ENCODE data around the gene TRNT1. TPM values are rescaled to one million over a fixed set of nuclear protein-coding genes. Genes with fewer than 3 reads are reported as not detected.

Gene TRNT1
- total and polyA plus RNA-seq, 2 of the 8 experiments (the other 6 are each of a cell fraction or from before 2014, with no cell fraction given), result 7.2 to 33.1 TPM

DNA sequence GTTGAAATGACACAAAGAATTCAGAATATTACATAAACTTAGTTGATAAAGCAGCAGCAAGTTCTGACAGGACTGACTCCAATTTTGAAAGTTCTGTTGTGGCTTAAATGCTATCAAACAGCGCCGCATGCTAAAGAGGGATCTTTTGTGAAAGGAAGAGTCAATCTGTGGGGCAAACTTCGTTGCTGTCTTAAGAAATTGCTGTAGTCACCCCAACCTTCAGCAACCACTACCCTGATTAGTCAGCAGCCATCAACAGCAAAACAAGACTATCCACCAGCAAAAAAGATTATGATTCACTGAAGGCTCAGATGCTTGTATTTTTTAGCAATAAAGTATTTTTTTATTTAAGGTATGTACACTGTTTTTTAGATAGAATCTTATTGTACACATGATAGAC is 38.5 kb downstream of the TRNT1 start:
- no peak overlapping the region for H3K18ac ChIP-seq (ENCODE audit: extremely low read depth, low read length)
- no peaks in the 10 kb centered on the region for H3K4me1 ChIP-seq (replicated peaks in 1 of 4; ENCODE audit: control insufficient read depth in 3 of 4, insufficient read depth in 4 of 4, low read length in 3 of 4)
- no peak overlapping the region for H4K91ac ChIP-seq (replicated peaks; ENCODE audit: insufficient read length, low read length)
- H4K20me1 ChIP-seq (replicated peaks in 1 of 2; ENCODE audit: control insufficient read depth in 1 of 2, insufficient read depth in 2 of 2, low read length in 2 of 2), result no peaks in the 10 kb centered on the region
- ChIA-PET CTCF (ENCODE audit: partially characterized antibody) (no interaction called here), POLR2A (ENCODE audit: partially characterized antibody) (no interaction called here)
- no peak overlapping the region for H3K4me3 ChIP-seq (ENCODE audit: extremely low read depth in 1 of 4, insufficient read depth in 2 of 4, low read depth in 3 of 4, low read length in 4 of 4)
- H3K36me3 ChIP-seq (ENCODE audit: control insufficient read depth in 2 of 4, insufficient read depth in 4 of 4, low read length in 3 of 4), result peaks cover 2 to 47% (median 17%) of the 10 kb centered on the region in 4 experiments; a peak in 7 of 8 replicates
- H3K79me1 ChIP-seq (ENCODE audit: low read depth, low read length), result no peaks in the 10 kb centered on the region
- no peak overlapping the region for H2BK12ac ChIP-seq (ENCODE audit: low read depth, low read length)
- FAIRE-seq (no peak), DNase-seq (ENCODE audit: low read depth in 1 of 2, low spot score in 2 of 2) (no peak)
- H2AK5ac ChIP-seq (ENCODE audit: low read depth, low read length), result no peak overlapping the region
- no peak overlapping the region for H3K14ac ChIP-seq (ENCODE audit: insufficient read length)
- no peak overlapping the region for H2BK20ac ChIP-seq (ENCODE audit: low read length)
- no peak overlapping the region for H3K27ac ChIP-seq (ENCODE audit: low read depth, low read length)
- TF ChIP-seq CREB1 (IDR thresholded peaks at IDR 0.05) (no peak), RFX5 (IDR thresholded peaks at IDR 0.05; ENCODE audit: borderline replicate concordance, low read depth, low read length) (no peak), SIX5 (IDR thresholded peaks at IDR 0.05; ENCODE audit: low read depth, low read length) (no peak), KDM5A (IDR thresholded peaks at IDR 0.05; ENCODE audit: low read length) (no peak), MAFK (IDR thresholded peaks at IDR 0.05; ENCODE audit: low read depth, low read length) (no peak), TCF12 (IDR thresholded peaks at IDR 0.05; ENCODE audit: low read depth, low read length) (no peak)
- TF ChIP-seq, protein P1, sequence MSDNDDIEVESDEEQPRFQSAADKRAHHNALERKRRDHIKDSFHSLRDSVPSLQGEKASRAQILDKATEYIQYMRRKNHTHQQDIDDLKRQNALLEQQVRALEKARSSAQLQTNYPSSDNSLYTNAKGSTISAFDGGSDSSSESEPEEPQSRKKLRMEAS (IDR thresholded peaks at IDR 0.05), result no peak
- H2BK120ac ChIP-seq (replicated peaks; ENCODE audit: low read depth, low read length), result no peak overlapping the region
- no peaks in the 10 kb centered on the region for H3K27me3 ChIP-seq (replicated peaks in 1 of 4; ENCODE audit: control insufficient read depth in 3 of 4, extremely low read depth in 1 of 4, insufficient read depth in 3 of 4, low read length in 3 of 4)
- H3K9ac ChIP-seq (replicated peaks in 1 of 4; ENCODE audit: extremely low read depth in 1 of 4, low read depth in 3 of 4, low read length in 3 of 4), result no peak overlapping the region
- no peak overlapping the region for H3K4me2 ChIP-seq (ENCODE audit: insufficient read depth in 1 of 2, low read depth in 2 of 2, low read length in 2 of 2)
- H2BK15ac ChIP-seq (ENCODE audit: low read length), result no peak overlapping the region
- no peak overlapping the region for H2AFZ ChIP-seq (ENCODE audit: low read length)
- H4K5ac ChIP-seq (ENCODE audit: insufficient read length, low read depth, low read length), result no peak overlapping the region
- H3K56ac ChIP-seq (replicated peaks; ENCODE audit: insufficient read length, low read depth, low read length), result no peak overlapping the region
- H3K23me2 ChIP-seq (ENCODE audit: low read depth, low read length), result no peaks in the 10 kb centered on the region
- H4K8ac ChIP-seq (ENCODE audit: extremely low read depth, insufficient read depth, low read length), result no peak overlapping the region
- H3K4ac ChIP-seq (replicated peaks; ENCODE audit: insufficient read length, low read depth, low read length), result no peak overlapping the region
- H2BK5ac ChIP-seq (ENCODE audit: low read depth, low read length), result no peak overlapping the region
- 65% methylated on average over 3 of the region's 3 CpGs; no CpG with 5 or more reads in 1 of the 2 experiments for WGBS, 2 experiments (ENCODE audit: extremely low coverage in 1 of 2, insufficient coverage in 1 of 2, insufficient read length in 1 of 2, insufficient replicate concordance in 2 of 2, low coverage in 1 of 2, low lambda C conversion rate in 2 of 2, missing lambda C conversion rate in 1 of 2)
- H3K23ac ChIP-seq (ENCODE audit: insufficient read length), result no peak overlapping the region
- H3K79me2 ChIP-seq (ENCODE audit: control insufficient read depth in 1 of 2, insufficient read depth in 2 of 2, low read length in 2 of 2), result no peaks in the 10 kb centered on the region
- no peaks in the 10 kb centered on the region for H3K9me3 ChIP-seq (ENCODE audit: insufficient read depth in 2 of 2, low read depth in 1 of 2, low read length in 1 of 2)
